Ascending aorta (tissue), 2 donors: ENCODE measurements around the gene PRAC1. TPM values are rescaled to one million over a fixed set of nuclear protein-coding genes. Genes with fewer than 3 reads are reported as not detected.
A peak's percentile ranks its signal among the peaks of the same experiment; 100 is the strongest.

ENCODE experiments used
- DNase-seq, 2 donors: peaks; one replicate each; pipeline ENCODE4 v3.0.0-alpha.2; 2019; ENCODE audit warnings: low spot score in 2 of 2
- H3K27ac ChIP-seq, 2 donors: fragments of 200-600 bp; sonication (generic); one replicate each; pipeline ENCODE4 v1.5.1; 2016 to 2017; ENCODE audit warnings: mild to moderate bottlenecking in 1 of 2
- H3K27me3 ChIP-seq: fragments of 200-600 bp; sonication (generic); one replicate; pipeline ENCODE4 v1.5.1; 2017
- H3K36me3 ChIP-seq, 2 donors: fragments of 200-600 bp; sonication (generic); one replicate each; pipeline ENCODE4 v1.5.1; 2016
- H3K4me1 ChIP-seq, 2 donors: fragments of 200-600 bp; sonication (generic); one replicate each; pipeline ENCODE4 v1.5.1; 2016 to 2017; ENCODE audit warnings: mild to moderate bottlenecking in 1 of 2
- H3K4me3 ChIP-seq, 2 donors: fragments of 200-600 bp; sonication (generic); one replicate each; pipeline ENCODE4 v1.5.1; 2016 to 2017; ENCODE audit warnings: mild to moderate bottlenecking in 1 of 2
- H3K9me3 ChIP-seq, 2 donors: fragments of 200-600 bp; sonication (generic); one replicate each; pipeline ENCODE4 v1.5.1; 2016
- intact Hi-C: fragments of 100-400 bp; cut with DNase I; formaldehyde crosslinking; loops from one replicate; pipeline ENCODE4 v1.15.1; 2023
- total RNA-seq: library from RNA; depleted of rRNA; stranded (reverse); fragments of >200 nt; gene quantifications from one replicate; pipeline ENCODE4 v1.1.0, GENCODE V29; 2016
- TF ChIP-seq, protein P1 (sequence below), 3 experiments: fragments of 200-600 bp in 2 of 3; fragments of 450-650 bp in 1 of 3; sonication (generic) in 2 of 3; IDR thresholded peaks; one replicate each; pipeline ENCODE4 v1.5.1; 2016 to 2019; ENCODE audit warnings: antibody characterized with exemption in 3 of 3, mild to moderate bottlenecking in 1 of 3, moderate library complexity in 1 of 3

PRAC1 gene
- total RNA-seq, 1 donor from 2014 or later, result not detected

DNA sequence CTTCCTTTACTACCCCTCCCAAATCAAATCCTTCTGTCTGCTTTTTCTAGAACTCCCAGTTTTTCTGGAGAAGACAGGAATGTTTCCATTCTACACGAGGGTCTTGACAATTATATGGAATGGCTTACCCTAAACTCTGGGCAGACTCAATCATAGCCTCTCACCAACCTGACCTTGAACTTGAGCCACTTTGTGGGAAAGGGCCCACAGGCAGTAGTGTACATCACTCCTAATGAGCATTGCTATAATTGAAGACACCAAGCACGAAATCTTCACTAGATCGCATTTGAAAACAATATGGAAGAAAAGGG is 7.9 kb upstream of the PRAC1 start:
- no peak overlapping the region for H3K27ac ChIP-seq
- H3K4me3 ChIP-seq, result no peak overlapping the region
- no peak for DNase-seq
- no peaks in the 10 kb centered on the region for H3K36me3 ChIP-seq
- H3K4me1 ChIP-seq, result peaks cover 6% of the 10 kb centered on the region in 2 donors
- intact Hi-C loops, result no loop called here
- TF ChIP-seq, protein P1, sequence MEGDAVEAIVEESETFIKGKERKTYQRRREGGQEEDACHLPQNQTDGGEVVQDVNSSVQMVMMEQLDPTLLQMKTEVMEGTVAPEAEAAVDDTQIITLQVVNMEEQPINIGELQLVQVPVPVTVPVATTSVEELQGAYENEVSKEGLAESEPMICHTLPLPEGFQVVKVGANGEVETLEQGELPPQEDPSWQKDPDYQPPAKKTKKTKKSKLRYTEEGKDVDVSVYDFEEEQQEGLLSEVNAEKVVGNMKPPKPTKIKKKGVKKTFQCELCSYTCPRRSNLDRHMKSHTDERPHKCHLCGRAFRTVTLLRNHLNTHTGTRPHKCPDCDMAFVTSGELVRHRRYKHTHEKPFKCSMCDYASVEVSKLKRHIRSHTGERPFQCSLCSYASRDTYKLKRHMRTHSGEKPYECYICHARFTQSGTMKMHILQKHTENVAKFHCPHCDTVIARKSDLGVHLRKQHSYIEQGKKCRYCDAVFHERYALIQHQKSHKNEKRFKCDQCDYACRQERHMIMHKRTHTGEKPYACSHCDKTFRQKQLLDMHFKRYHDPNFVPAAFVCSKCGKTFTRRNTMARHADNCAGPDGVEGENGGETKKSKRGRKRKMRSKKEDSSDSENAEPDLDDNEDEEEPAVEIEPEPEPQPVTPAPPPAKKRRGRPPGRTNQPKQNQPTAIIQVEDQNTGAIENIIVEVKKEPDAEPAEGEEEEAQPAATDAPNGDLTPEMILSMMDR (IDR thresholded peaks at IDR 0.05), result no peak
- H3K27me3 ChIP-seq, result peaks cover 46% of the 10 kb centered on the region
- no peaks in the 10 kb centered on the region for H3K9me3 ChIP-seq

DNA sequence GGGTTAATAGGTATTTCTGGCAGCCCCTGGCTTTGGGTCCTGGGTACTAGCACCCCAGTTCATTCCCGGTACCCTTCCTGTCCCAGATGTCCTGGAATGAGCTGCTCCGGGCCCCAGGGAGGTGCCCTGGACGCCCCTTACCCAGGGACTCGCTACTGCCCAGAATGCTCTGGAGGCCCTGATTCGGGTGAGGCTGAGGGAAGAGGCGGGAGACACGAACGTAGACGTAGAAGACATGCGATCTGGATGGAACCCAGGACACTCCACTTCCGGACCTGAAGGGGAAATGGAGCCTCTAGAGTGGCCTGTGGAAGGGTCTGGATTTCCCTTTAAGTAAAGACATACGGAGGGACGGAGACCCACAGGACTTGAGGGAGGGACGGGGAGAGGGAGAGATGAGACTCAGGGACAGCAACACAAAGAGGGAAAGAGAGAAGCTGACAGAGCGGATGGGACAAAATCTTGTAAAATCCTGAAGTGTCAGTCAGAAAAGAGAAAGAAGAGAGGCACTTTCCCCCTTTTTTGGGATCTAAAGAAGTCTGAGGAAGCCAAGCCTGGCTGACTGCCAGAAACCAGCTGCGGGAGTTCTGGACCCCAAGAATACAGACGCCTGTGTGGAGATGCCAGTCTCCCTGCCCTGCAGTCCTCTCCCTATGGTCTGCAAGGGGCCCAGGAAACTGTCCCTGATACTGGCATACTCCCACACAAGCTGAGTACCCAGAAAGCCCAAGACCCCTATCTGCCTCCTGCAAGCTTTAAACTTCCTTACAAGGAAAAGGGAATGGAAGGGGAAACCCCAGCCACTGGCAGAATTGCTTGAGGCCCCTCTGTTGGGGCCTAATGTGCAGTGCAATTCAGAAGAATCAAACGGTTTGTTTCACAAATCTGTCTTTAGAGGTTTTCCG is 7.3 kb upstream of the PRAC1 start:
- Histone ChIP-seq H3K27ac (no peak overlapping the region), H3K4me3 (no peak overlapping the region), H3K9me3 (no peaks in the 10 kb centered on the region), H3K4me1 (peaks cover 6 to 11% of the 10 kb centered on the region in 2 donors), H3K36me3 (no peaks in the 10 kb centered on the region), H3K27me3 (peaks cover 51% of the 10 kb centered on the region)
- TF ChIP-seq, protein P1 (IDR thresholded peaks at IDR 0.05), result no peak
- no peak for DNase-seq
- intact Hi-C loops, result loop anchor here (5.0 kb wide), 1 partner anchor 268 kb away; the partner anchor contains the start of gene IGF2BP1

DNA sequence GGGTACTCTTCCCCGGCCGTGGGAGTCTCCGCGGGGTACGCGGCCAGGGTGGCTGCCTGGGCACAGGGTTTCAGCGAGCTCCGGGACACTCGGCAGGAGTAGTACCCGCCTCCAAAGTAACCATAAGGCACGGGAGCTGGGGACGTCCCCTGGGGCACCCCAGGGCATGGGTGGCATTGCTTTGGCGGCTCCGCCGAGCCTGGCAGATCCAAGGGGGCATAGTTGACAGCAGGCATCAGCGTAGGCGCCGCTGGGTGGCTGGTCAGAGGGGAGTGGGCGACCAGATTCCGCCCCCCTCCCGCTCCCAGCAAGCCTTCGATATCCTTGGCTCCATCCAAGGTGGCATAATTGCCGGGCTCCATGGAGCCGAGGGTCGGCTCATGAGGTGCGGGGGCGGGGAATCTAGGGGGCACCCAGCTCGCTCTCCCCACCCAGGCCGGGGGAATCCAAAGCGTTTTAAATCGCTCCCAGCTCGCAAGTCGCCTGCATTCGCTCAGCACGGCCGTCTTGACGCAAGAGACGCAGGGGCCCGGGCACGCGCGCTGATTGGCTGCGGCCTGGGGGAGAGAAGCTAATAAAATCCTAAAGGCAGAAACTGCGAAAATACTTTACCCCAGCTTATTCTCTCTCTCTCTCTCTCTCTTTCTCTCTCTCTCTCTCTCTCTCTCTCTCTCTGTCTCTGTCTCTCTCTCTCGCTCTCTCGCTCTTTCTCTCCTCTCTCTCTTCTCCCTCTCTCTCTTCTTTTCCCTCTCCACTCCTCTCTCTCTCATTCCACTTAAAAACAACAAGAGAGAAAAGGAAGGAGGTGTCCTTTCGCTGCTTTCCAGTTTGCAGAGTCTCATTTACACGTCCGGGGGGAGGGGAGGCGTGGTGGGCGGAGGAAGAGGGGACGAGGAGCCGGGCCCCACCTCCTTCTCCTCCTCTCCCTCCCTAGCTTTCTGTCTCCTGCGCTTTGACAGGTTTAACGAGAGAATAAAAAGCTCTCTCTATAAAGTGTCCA is 6.2 kb upstream of the PRAC1 start, which contains the start of gene HOXB13:
Gene HOXB13, minus strand, starts transcription at position 519 of the 1,000 bp plus-strand sequence. Its CDS starts 157 bp downstream, at position 362.
- DNase-seq, result no peak
- Histone ChIP-seq H3K9me3 (no peaks in the 10 kb centered on the region), H3K27ac (no peak within 1 kb of the TSS), H3K4me3 (peak within 1 kb of the TSS; percentile 11 to 31), H3K4me1 (peaks cover 6 to 11% of the 10 kb centered on the region in 2 donors), H3K36me3 (no peaks in the 10 kb centered on the region), H3K27me3 (peaks cover 61% of the 10 kb centered on the region)
- intact Hi-C loops, result loop anchor here (5.0 kb wide), 1 partner anchor 269 kb away; the partner anchor contains the start of gene IGF2BP1
- TF ChIP-seq, protein P1 (IDR thresholded peaks at IDR 0.05), result no peak

DNA sequence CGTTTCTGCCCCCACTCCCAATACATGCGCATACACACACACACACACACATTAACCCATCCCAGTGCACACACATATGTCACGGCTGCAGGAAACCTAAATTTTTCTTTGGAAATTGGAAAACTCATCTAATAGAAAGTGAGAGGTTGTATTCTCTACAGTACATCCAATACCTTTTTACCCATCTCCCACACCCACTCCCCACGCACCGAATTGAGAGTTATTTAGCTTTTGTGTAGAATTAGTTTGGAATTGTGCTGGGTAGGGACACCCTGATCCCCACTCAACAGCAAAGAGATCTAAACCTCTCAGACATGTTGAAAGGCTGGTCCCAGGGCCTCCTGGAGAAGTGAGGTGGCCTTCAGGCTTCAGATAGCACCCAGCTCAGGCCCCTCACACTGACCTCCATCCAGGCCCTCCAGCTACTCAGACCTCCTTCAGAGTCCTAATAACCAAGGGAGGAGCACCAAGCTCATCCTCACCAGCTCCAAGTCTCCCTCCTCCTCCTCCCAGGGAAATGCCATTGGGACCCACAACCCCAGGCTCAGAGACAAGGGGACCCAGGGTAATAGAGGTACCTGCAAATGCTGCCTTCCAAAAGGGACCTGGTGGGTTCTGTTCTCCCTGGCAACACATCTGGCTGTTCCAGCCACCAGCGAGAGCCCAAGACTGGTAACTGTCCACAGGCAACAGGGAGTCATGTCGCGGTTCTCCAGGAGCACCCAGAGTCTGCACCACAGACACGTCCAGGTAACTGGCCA is 5.3 kb upstream of the PRAC1 start:
- Histone ChIP-seq H3K9me3 (no peaks in the 10 kb centered on the region), H3K27ac (no peak overlapping the region), H3K27me3 (peaks cover 59% of the 10 kb centered on the region), H3K36me3 (no peaks in the 10 kb centered on the region), H3K4me1 (peaks cover 6 to 11% of the 10 kb centered on the region in 2 donors), H3K4me3 (no peak overlapping the region)
- intact Hi-C loops, result loop anchor here (5.0 kb wide), 1 partner anchor 270 kb away; the partner anchor contains the start of gene IGF2BP1
- no peak for DNase-seq
- TF ChIP-seq, protein P1 (IDR thresholded peaks at IDR 0.05), result no peak

DNA sequence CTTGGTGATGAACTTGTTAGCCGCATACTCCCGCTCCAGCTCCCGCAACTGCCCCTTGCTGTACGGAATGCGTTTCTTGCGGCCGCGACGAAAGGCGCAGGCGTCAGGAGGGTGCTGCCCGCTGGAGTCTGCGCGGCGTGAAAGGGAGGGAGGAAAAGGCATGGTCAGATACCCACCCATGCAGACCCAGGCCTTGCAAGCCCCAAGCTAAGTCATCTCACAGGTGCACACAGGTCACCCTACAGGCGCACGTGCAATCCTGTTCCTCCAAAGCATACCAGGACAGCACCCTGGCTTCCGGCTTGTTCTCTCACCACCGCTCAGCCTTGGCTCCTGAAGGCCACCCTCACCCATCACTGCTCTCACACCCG is 4.6 kb upstream of the PRAC1 start:
- Histone ChIP-seq H3K9me3 (no peaks in the 10 kb centered on the region), H3K4me3 (no peak overlapping the region), H3K36me3 (no peaks in the 10 kb centered on the region), H3K27me3 (peaks cover 60% of the 10 kb centered on the region), H3K4me1 (peaks cover 6 to 11% of the 10 kb centered on the region in 2 donors), H3K27ac (no peak overlapping the region)
- no peak for DNase-seq
- intact Hi-C loops, result loop anchor here (5.0 kb wide), 1 partner anchor 270 kb away; the partner anchor contains the start of gene IGF2BP1
- TF ChIP-seq, protein P1 (IDR thresholded peaks at IDR 0.05), result no peak
